ENCODE data around the gene DENND4A.
"Not testable (repeated sequence)": the region's sequence is repeated elsewhere in the genome, so short reads cannot be mapped to it uniquely, and the experiment has no call there.

The DENND4A gene

GRCh38 chr15:65789105-65789504 lies 3.0 kb downstream of the DENND4A start:
- no peaks in the 10 kb centered on the region for H3K9me3 Mint-ChIP-seq
- peak overlapping the region; percentile 99 for H3K4me3 Mint-ChIP-seq
- H3K27me3 Mint-ChIP-seq (ENCODE audit: low read depth): no peaks in the 10 kb centered on the region
- H3K4me1 Mint-ChIP-seq (ENCODE audit: low read depth): peaks cover 43% of the 10 kb centered on the region
- H3K27ac Mint-ChIP-seq: peak overlapping the region; percentile 15
- DNase-seq (ENCODE audit: low spot score): no peak
- H3K36me3 Mint-ChIP-seq (ENCODE audit: low read depth): peaks cover 10% of the 10 kb centered on the region

- Mint-ChIP-seq H3K4me1 (ENCODE audit: low read depth) (peaks cover 41% of the 10 kb centered on the region), H3K4me3 (peak overlapping the region; percentile 28), H3K27me3 (ENCODE audit: low read depth) (no peaks in the 10 kb centered on the region), H3K36me3 (ENCODE audit: low read depth) (peaks cover 7% of the 10 kb centered on the region), H3K27ac (peak overlapping the region; percentile 42), H3K9me3 (no peaks in the 10 kb centered on the region)
- DNase-seq (ENCODE audit: low spot score): no peak
These were observed 4.8 kb downstream of the DENND4A start for GRCh38 chr15:65787260-65787659.

GRCh38 chr15:65785151-65785550 lies 6.9 kb downstream of the DENND4A start:
- Mint-ChIP-seq H3K4me3 (no peak overlapping the region), H3K36me3 (ENCODE audit: low read depth) (peaks cover 6% of the 10 kb centered on the region), H3K9me3 (no peaks in the 10 kb centered on the region), H3K4me1 (ENCODE audit: low read depth) (peaks cover 34% of the 10 kb centered on the region), H3K27ac (no peak overlapping the region), H3K27me3 (ENCODE audit: low read depth) (no peaks in the 10 kb centered on the region)
- DNase-seq (ENCODE audit: low spot score): no peak

- peaks cover 5% of the 10 kb centered on the region for H3K36me3 Mint-ChIP-seq (ENCODE audit: low read depth)
- H3K27ac Mint-ChIP-seq: no peak overlapping the region
- H3K4me1 Mint-ChIP-seq (ENCODE audit: low read depth): peaks cover 23% of the 10 kb centered on the region
- DNase-seq (ENCODE audit: low spot score): no peak
- H3K9me3 Mint-ChIP-seq: no peaks in the 10 kb centered on the region
- no peak overlapping the region for H3K4me3 Mint-ChIP-seq
- no peaks in the 10 kb centered on the region for H3K27me3 Mint-ChIP-seq (ENCODE audit: low read depth)
These were observed 8.2 kb downstream of the DENND4A start for GRCh38 chr15:65783872-65784271.

- Mint-ChIP-seq H3K27me3 (ENCODE audit: low read depth) (no peaks in the 10 kb centered on the region), H3K27ac (no peak overlapping the region), H3K4me1 (ENCODE audit: low read depth) (peaks cover 20% of the 10 kb centered on the region), H3K9me3 (no peaks in the 10 kb centered on the region), H3K36me3 (ENCODE audit: low read depth) (peaks cover 9% of the 10 kb centered on the region), H3K4me3 (no peak overlapping the region)
- DNase-seq (ENCODE audit: low spot score): no peak
These were observed 10.0 kb downstream of the DENND4A start for GRCh38 chr15:65782096-65782495.

- DNase-seq (ENCODE audit: low spot score); H3K27ac Mint-ChIP-seq; H3K4me3 Mint-ChIP-seq; H3K9me3 Mint-ChIP-seq; H3K27me3 Mint-ChIP-seq (ENCODE audit: low read depth): not testable (repeated sequence)
- H3K36me3 Mint-ChIP-seq (ENCODE audit: low read depth): peaks cover 11% of the 10 kb centered on the region
- peaks cover 20% of the 10 kb centered on the region for H3K4me1 Mint-ChIP-seq (ENCODE audit: low read depth)
These were observed 13.4 kb downstream of the DENND4A start for GRCh38 chr15:65778701-65779100.

GRCh38 chr15:65778269-65778668 lies 13.8 kb downstream of the DENND4A start:
- no peaks in the 10 kb centered on the region for H3K9me3 Mint-ChIP-seq
- H3K36me3 Mint-ChIP-seq (ENCODE audit: low read depth): peaks cover 15% of the 10 kb centered on the region
- no peak overlapping the region for H3K27ac Mint-ChIP-seq
- H3K4me3 Mint-ChIP-seq: no peak overlapping the region
- no peaks in the 10 kb centered on the region for H3K27me3 Mint-ChIP-seq (ENCODE audit: low read depth)
- H3K4me1 Mint-ChIP-seq (ENCODE audit: low read depth): peaks cover 22% of the 10 kb centered on the region
- DNase-seq (ENCODE audit: low spot score): no peak

GRCh38 chr15:65777843-65778242 lies 14.2 kb downstream of the DENND4A start:
- H3K27ac Mint-ChIP-seq: no peak overlapping the region
- H3K27me3 Mint-ChIP-seq (ENCODE audit: low read depth): no peaks in the 10 kb centered on the region
- H3K4me3 Mint-ChIP-seq: no peak overlapping the region
- no peaks in the 10 kb centered on the region for H3K9me3 Mint-ChIP-seq
- peaks cover 23% of the 10 kb centered on the region for H3K4me1 Mint-ChIP-seq (ENCODE audit: low read depth)
- no peak for DNase-seq (ENCODE audit: low spot score)
- H3K36me3 Mint-ChIP-seq (ENCODE audit: low read depth): peaks cover 19% of the 10 kb centered on the region

- peaks cover 22% of the 10 kb centered on the region for H3K36me3 Mint-ChIP-seq (ENCODE audit: low read depth)
- no peak overlapping the region for H3K4me3 Mint-ChIP-seq
- no peak for DNase-seq (ENCODE audit: low spot score)
- peaks cover 23% of the 10 kb centered on the region for H3K4me1 Mint-ChIP-seq (ENCODE audit: low read depth)
- H3K27me3 Mint-ChIP-seq (ENCODE audit: low read depth): no peaks in the 10 kb centered on the region
- H3K9me3 Mint-ChIP-seq: no peaks in the 10 kb centered on the region
- H3K27ac Mint-ChIP-seq: no peak overlapping the region
These were observed 15.0 kb downstream of the DENND4A start for GRCh38 chr15:65777053-65777452.

GRCh38 chr15:65773386-65774111 lies 18.5 kb downstream of the DENND4A start:
- Mint-ChIP-seq H3K9me3 (no peaks in the 10 kb centered on the region), H3K4me1 (ENCODE audit: low read depth) (peaks cover 32% of the 10 kb centered on the region), H3K27me3 (ENCODE audit: low read depth) (no peaks in the 10 kb centered on the region), H3K36me3 (ENCODE audit: low read depth) (peaks cover 31% of the 10 kb centered on the region), H3K27ac (peak overlapping the region; percentile 49), H3K4me3 (peak overlapping the region; percentile 35)
- no peak for DNase-seq (ENCODE audit: low spot score)

- H3K9me3 Mint-ChIP-seq: peaks cover 5% of the 10 kb centered on the region
- H3K27ac Mint-ChIP-seq: no peak overlapping the region
- no peak overlapping the region for H3K4me3 Mint-ChIP-seq
- no peaks in the 10 kb centered on the region for H3K27me3 Mint-ChIP-seq (ENCODE audit: low read depth)
- no peak for DNase-seq (ENCODE audit: low spot score)
- H3K36me3 Mint-ChIP-seq (ENCODE audit: low read depth): peaks cover 34% of the 10 kb centered on the region
- H3K4me1 Mint-ChIP-seq (ENCODE audit: low read depth): peaks cover 32% of the 10 kb centered on the region
These were observed 19.2 kb downstream of the DENND4A start for GRCh38 chr15:65772930-65773329.

GRCh38 chr15:65771870-65772269 lies 20.2 kb downstream of the DENND4A start:
- peaks cover 39% of the 10 kb centered on the region for H3K4me1 Mint-ChIP-seq (ENCODE audit: low read depth)
- H3K36me3 Mint-ChIP-seq (ENCODE audit: low read depth): peaks cover 38% of the 10 kb centered on the region
- H3K27ac Mint-ChIP-seq: no peak overlapping the region
- H3K27me3 Mint-ChIP-seq (ENCODE audit: low read depth): no peaks in the 10 kb centered on the region
- peaks cover 5% of the 10 kb centered on the region for H3K9me3 Mint-ChIP-seq
- DNase-seq (ENCODE audit: low spot score): no peak
- no peak overlapping the region for H3K4me3 Mint-ChIP-seq

GRCh38 chr15:65769482-65769881 lies 22.6 kb downstream of the DENND4A start:
- H3K27ac Mint-ChIP-seq: no peak overlapping the region
- peaks cover 5% of the 10 kb centered on the region for H3K9me3 Mint-ChIP-seq
- DNase-seq (ENCODE audit: low spot score): no peak
- H3K27me3 Mint-ChIP-seq (ENCODE audit: low read depth): no peaks in the 10 kb centered on the region
- H3K4me3 Mint-ChIP-seq: no peak overlapping the region
- peaks cover 38% of the 10 kb centered on the region for H3K36me3 Mint-ChIP-seq (ENCODE audit: low read depth)
- H3K4me1 Mint-ChIP-seq (ENCODE audit: low read depth): peaks cover 44% of the 10 kb centered on the region

GRCh38 chr15:65767895-65768294 lies 24.2 kb downstream of the DENND4A start:
- Mint-ChIP-seq H3K4me1 (ENCODE audit: low read depth) (peaks cover 40% of the 10 kb centered on the region), H3K27me3 (ENCODE audit: low read depth) (no peaks in the 10 kb centered on the region), H3K4me3 (no peak overlapping the region), H3K36me3 (ENCODE audit: low read depth) (peaks cover 28% of the 10 kb centered on the region), H3K27ac (no peak overlapping the region), H3K9me3 (peaks cover 5% of the 10 kb centered on the region)
- DNase-seq (ENCODE audit: low spot score): no peak

- H3K4me3 Mint-ChIP-seq: no peak overlapping the region
- H3K27me3 Mint-ChIP-seq (ENCODE audit: low read depth): no peaks in the 10 kb centered on the region
- peaks cover 5% of the 10 kb centered on the region for H3K9me3 Mint-ChIP-seq
- no peak for DNase-seq (ENCODE audit: low spot score)
- H3K36me3 Mint-ChIP-seq (ENCODE audit: low read depth): peaks cover 27% of the 10 kb centered on the region
- no peak overlapping the region for H3K27ac Mint-ChIP-seq
- peaks cover 45% of the 10 kb centered on the region for H3K4me1 Mint-ChIP-seq (ENCODE audit: low read depth)
These were observed 24.9 kb downstream of the DENND4A start for GRCh38 chr15:65767264-65767595.

All from T-helper 2 cell treated with Interferon-gamma antibody and Interleukin-4, amounts not matched to agents 5 μg/mL and 100 μg/mL, for 36 hours (primary cell).